ENCODE data around the gene PLA2G4F.

PLA2G4F gene

GRCh38 chr15:42134617-42135245 is 21.7 kb downstream of the PLA2G4F start:
- no peaks in the 10 kb centered on the region for H3K9me3 ChIP-seq (ENCODE audit: control insufficient read depth, low read length)
- H3K27ac ChIP-seq (ENCODE audit: insufficient read depth, low read depth, low read length, poor library complexity, severe bottlenecking): no peak overlapping the region
- H3K4me1 ChIP-seq (ENCODE audit: control insufficient read depth, insufficient read depth, low read length): peaks cover 7% of the 10 kb centered on the region
- H3K4me3 ChIP-seq (ENCODE audit: insufficient read depth, low read depth, low read length): no peak overlapping the region
- no peaks in the 10 kb centered on the region for H3K36me3 ChIP-seq (ENCODE audit: control insufficient read depth, insufficient read depth, low read length)
- 88 to 91% methylated on average over 6 of the region's 6 CpGs for WGBS, 2 experiments
- no peaks in the 10 kb centered on the region for H3K27me3 ChIP-seq (ENCODE audit: control insufficient read depth, insufficient read depth, low read length, poor library complexity, severe bottlenecking)

- Histone ChIP-seq H3K27ac (ENCODE audit: insufficient read depth, low read depth, low read length, poor library complexity, severe bottlenecking) (no peak overlapping the region), H3K36me3 (ENCODE audit: control insufficient read depth, insufficient read depth, low read length) (no peaks in the 10 kb centered on the region), H3K4me3 (ENCODE audit: insufficient read depth, low read depth, low read length) (no peak overlapping the region), H3K4me1 (ENCODE audit: control insufficient read depth, insufficient read depth, low read length) (peaks cover 7% of the 10 kb centered on the region), H3K9me3 (ENCODE audit: control insufficient read depth, low read length) (no peaks in the 10 kb centered on the region), H3K27me3 (ENCODE audit: control insufficient read depth, insufficient read depth, low read length, poor library complexity, severe bottlenecking) (no peaks in the 10 kb centered on the region)
- 69 to 70% methylated on average over 11 of the region's 11 CpGs for WGBS, 2 experiments
Observed at GRCh38 chr15:42133886-42134502, 22.4 kb downstream of the PLA2G4F start.

GRCh38 chr15:42133356-42133755 is 23.1 kb downstream of the PLA2G4F start:
- H3K36me3 ChIP-seq (ENCODE audit: control insufficient read depth, insufficient read depth, low read length): no peaks in the 10 kb centered on the region
- 78 to 85% methylated on average over 4 of the region's 4 CpGs for WGBS, 2 experiments

GRCh38 chr15:42131826-42132806 is 24.3 kb downstream of the PLA2G4F start:
- Histone ChIP-seq H3K9me3 (ENCODE audit: control insufficient read depth, low read length) (no peaks in the 10 kb centered on the region), H3K27ac (ENCODE audit: insufficient read depth, low read depth, low read length, poor library complexity, severe bottlenecking) (no peak overlapping the region), H3K4me1 (ENCODE audit: control insufficient read depth, insufficient read depth, low read length) (peaks cover 7% of the 10 kb centered on the region), H3K27me3 (ENCODE audit: control insufficient read depth, insufficient read depth, low read length, poor library complexity, severe bottlenecking) (no peaks in the 10 kb centered on the region), H3K36me3 (ENCODE audit: control insufficient read depth, insufficient read depth, low read length) (no peaks in the 10 kb centered on the region), H3K4me3 (ENCODE audit: insufficient read depth, low read depth, low read length) (no peak overlapping the region)
- 67 to 72% methylated on average over 9 of the region's 9 CpGs for WGBS, 2 experiments

More at GRCh38 chr15:42133356-42133755, 23.1 kb downstream of the PLA2G4F start:
- H3K27me3 ChIP-seq (ENCODE audit: control insufficient read depth, insufficient read depth, low read length, poor library complexity, severe bottlenecking): no peaks in the 10 kb centered on the region
- H3K9me3 ChIP-seq (ENCODE audit: control insufficient read depth, low read length): no peaks in the 10 kb centered on the region
- no peak overlapping the region for H3K27ac ChIP-seq (ENCODE audit: insufficient read depth, low read depth, low read length, poor library complexity, severe bottlenecking)
- H3K4me3 ChIP-seq (ENCODE audit: insufficient read depth, low read depth, low read length): no peak overlapping the region
- H3K4me1 ChIP-seq (ENCODE audit: control insufficient read depth, insufficient read depth, low read length): peaks cover 7% of the 10 kb centered on the region

- 89 to 95% methylated on average over 1 of the region's 1 CpG for WGBS, 2 experiments
- no peaks in the 10 kb centered on the region for H3K36me3 ChIP-seq (ENCODE audit: control insufficient read depth, insufficient read depth, low read length)
- no peaks in the 10 kb centered on the region for H3K9me3 ChIP-seq (ENCODE audit: control insufficient read depth, low read length)
- H3K27ac ChIP-seq (ENCODE audit: insufficient read depth, low read depth, low read length, poor library complexity, severe bottlenecking): no peak overlapping the region
- peaks cover 7% of the 10 kb centered on the region for H3K4me1 ChIP-seq (ENCODE audit: control insufficient read depth, insufficient read depth, low read length)
- H3K27me3 ChIP-seq (ENCODE audit: control insufficient read depth, insufficient read depth, low read length, poor library complexity, severe bottlenecking): no peaks in the 10 kb centered on the region
- no peak overlapping the region for H3K4me3 ChIP-seq (ENCODE audit: insufficient read depth, low read depth, low read length)
Observed at GRCh38 chr15:42131006-42131405, 25.4 kb downstream of the PLA2G4F start.

GRCh38 chr15:42130246-42130986 is 26.0 kb downstream of the PLA2G4F start:
- Histone ChIP-seq H3K36me3 (ENCODE audit: control insufficient read depth, insufficient read depth, low read length) (no peaks in the 10 kb centered on the region), H3K4me1 (ENCODE audit: control insufficient read depth, insufficient read depth, low read length) (peaks cover 7% of the 10 kb centered on the region), H3K27ac (ENCODE audit: insufficient read depth, low read depth, low read length, poor library complexity, severe bottlenecking) (no peak overlapping the region), H3K9me3 (ENCODE audit: control insufficient read depth, low read length) (no peaks in the 10 kb centered on the region), H3K27me3 (ENCODE audit: control insufficient read depth, insufficient read depth, low read length, poor library complexity, severe bottlenecking) (no peaks in the 10 kb centered on the region), H3K4me3 (ENCODE audit: insufficient read depth, low read depth, low read length) (no peak overlapping the region)
- WGBS, 2 experiments: 80 to 84% methylated on average over 8 of the region's 8 CpGs

- no peaks in the 10 kb centered on the region for H3K27me3 ChIP-seq (ENCODE audit: control insufficient read depth, insufficient read depth, low read length, poor library complexity, severe bottlenecking)
- no peaks in the 10 kb centered on the region for H3K36me3 ChIP-seq (ENCODE audit: control insufficient read depth, insufficient read depth, low read length)
- no peaks in the 10 kb centered on the region for H3K9me3 ChIP-seq (ENCODE audit: control insufficient read depth, low read length)
- H3K27ac ChIP-seq (ENCODE audit: insufficient read depth, low read depth, low read length, poor library complexity, severe bottlenecking): no peak overlapping the region
- 88 to 98% methylated on average over 2 of the region's 2 CpGs for WGBS, 2 experiments
- peaks cover 7% of the 10 kb centered on the region for H3K4me1 ChIP-seq (ENCODE audit: control insufficient read depth, insufficient read depth, low read length)
- no peak overlapping the region for H3K4me3 ChIP-seq (ENCODE audit: insufficient read depth, low read depth, low read length)
Observed at GRCh38 chr15:42129364-42129763, 27.1 kb downstream of the PLA2G4F start.

- H3K4me1 ChIP-seq (ENCODE audit: control insufficient read depth, insufficient read depth, low read length): peaks cover 7% of the 10 kb centered on the region
- H3K9me3 ChIP-seq (ENCODE audit: control insufficient read depth, low read length): no peaks in the 10 kb centered on the region
- 70 to 78% methylated on average over 6 of the region's 6 CpGs for WGBS, 2 experiments
- H3K27ac ChIP-seq (ENCODE audit: insufficient read depth, low read depth, low read length, poor library complexity, severe bottlenecking): no peak overlapping the region
- H3K27me3 ChIP-seq (ENCODE audit: control insufficient read depth, insufficient read depth, low read length, poor library complexity, severe bottlenecking): no peaks in the 10 kb centered on the region
- H3K36me3 ChIP-seq (ENCODE audit: control insufficient read depth, insufficient read depth, low read length): no peaks in the 10 kb centered on the region
- no peak overlapping the region for H3K4me3 ChIP-seq (ENCODE audit: insufficient read depth, low read depth, low read length)
Observed at GRCh38 chr15:42128476-42128875, 28.0 kb downstream of the PLA2G4F start.

- Histone ChIP-seq H3K36me3 (ENCODE audit: control insufficient read depth, insufficient read depth, low read length) (no peaks in the 10 kb centered on the region), H3K27ac (ENCODE audit: insufficient read depth, low read depth, low read length, poor library complexity, severe bottlenecking) (no peak overlapping the region), H3K4me1 (ENCODE audit: control insufficient read depth, insufficient read depth, low read length) (peaks cover 3% of the 10 kb centered on the region), H3K27me3 (ENCODE audit: control insufficient read depth, insufficient read depth, low read length, poor library complexity, severe bottlenecking) (no peaks in the 10 kb centered on the region), H3K9me3 (ENCODE audit: control insufficient read depth, low read length) (no peaks in the 10 kb centered on the region), H3K4me3 (ENCODE audit: insufficient read depth, low read depth, low read length) (no peak overlapping the region)
- 98% methylated on average over 3 of the region's 3 CpGs for WGBS, 2 experiments
Observed at GRCh38 chr15:42123546-42123945, 32.9 kb downstream of the PLA2G4F start.
